ENCODE measurements around the gene PLEKHA6. TPM values are rescaled to one million over a fixed set of nuclear protein-coding genes. Genes with fewer than 3 reads are reported as not detected.

The PLEKHA6 gene
- total and polyA plus RNA-seq, 2 of the 8 experiments (the other 6 are each of a cell fraction or from before 2014, with no cell fraction given) = 4.8 to 20.2 TPM

- no peak overlapping the region for H3K23ac ChIP-seq (ENCODE audit: insufficient read length)
- no peak overlapping the region for H2BK15ac ChIP-seq (ENCODE audit: low read length)
- no peak overlapping the region for H2AFZ ChIP-seq (ENCODE audit: low read length)
- no peak overlapping the region for H3K56ac ChIP-seq (replicated peaks; ENCODE audit: insufficient read length, low read depth, low read length)
- no peaks in the 10 kb centered on the region for H3K36me3 ChIP-seq (ENCODE audit: control insufficient read depth in 2 of 4, insufficient read depth in 4 of 4, low read length in 3 of 4)
- no peak overlapping the region for H3K4ac ChIP-seq (replicated peaks; ENCODE audit: insufficient read length, low read depth, low read length)
- no peak overlapping the region for H4K5ac ChIP-seq (ENCODE audit: insufficient read length, low read depth, low read length)
- H3K4me3 ChIP-seq (ENCODE audit: extremely low read depth in 1 of 4, insufficient read depth in 2 of 4, low read depth in 3 of 4, low read length in 4 of 4) = no peak overlapping the region; a peak in 1 of 8 replicates
- H2BK120ac ChIP-seq (replicated peaks; ENCODE audit: low read depth, low read length) = no peak overlapping the region
- H2AK5ac ChIP-seq (ENCODE audit: low read depth, low read length) = no peak overlapping the region
- peak in 1 of 2 experiments; percentile 46 for DNase-seq (ENCODE audit: low read depth in 1 of 2, low spot score in 2 of 2)
- peak; percentile 60 for FAIRE-seq
- H3K79me2 ChIP-seq (ENCODE audit: control insufficient read depth in 1 of 2, insufficient read depth in 2 of 2, low read length in 2 of 2) = no peaks in the 10 kb centered on the region
- no peaks in the 10 kb centered on the region for H4K20me1 ChIP-seq (replicated peaks in 1 of 2; ENCODE audit: control insufficient read depth in 1 of 2, insufficient read depth in 2 of 2, low read length in 2 of 2)
- no peak overlapping the region for H3K18ac ChIP-seq (ENCODE audit: extremely low read depth, low read length)
- H2BK12ac ChIP-seq (ENCODE audit: low read depth, low read length) = no peak overlapping the region; the same call in 1 of the 2 replicates
- H2BK5ac ChIP-seq (ENCODE audit: low read depth, low read length) = peak overlapping the region; percentile 91; the same call in 1 of the 2 replicates
- H3K4me1 ChIP-seq (replicated peaks in 1 of 4; ENCODE audit: control insufficient read depth in 3 of 4, insufficient read depth in 4 of 4, low read length in 3 of 4) = peaks cover 7 to 32% (median 18%) of the 10 kb centered on the region in 4 experiments
- H3K79me1 ChIP-seq (ENCODE audit: low read depth, low read length) = no peaks in the 10 kb centered on the region
- H4K8ac ChIP-seq (ENCODE audit: extremely low read depth, insufficient read depth, low read length) = no peak overlapping the region
- no peak overlapping the region for H4K91ac ChIP-seq (replicated peaks; ENCODE audit: insufficient read length, low read length)
- no peaks in the 10 kb centered on the region; a peak in 1 of 7 replicates for H3K27me3 ChIP-seq (replicated peaks in 1 of 4; ENCODE audit: control insufficient read depth in 3 of 4, extremely low read depth in 1 of 4, insufficient read depth in 3 of 4, low read length in 3 of 4)
- ChIA-PET CTCF (ENCODE audit: partially characterized antibody) (interaction anchor here (0.8 to 13.2 kb wide), 14 partner anchors 10 to 433 kb away, joined by 3 to 168 read pairs (median 5); partner anchors contain the start of genes GOLT1A and PLEKHA6), POLR2A (ENCODE audit: partially characterized antibody) (interaction anchor here (0.8 kb wide), 2 partner anchors 8 to 93 kb away, joined by 3 read pairs; no protein-coding TSS in a partner anchor)
- H3K23me2 ChIP-seq (ENCODE audit: low read depth, low read length) = no peaks in the 10 kb centered on the region; the same call in 1 of the 2 replicates
- no peak overlapping the region; the same call in 1 of the 2 replicates for H3K27ac ChIP-seq (ENCODE audit: low read depth, low read length)
- no peak overlapping the region for H3K9ac ChIP-seq (replicated peaks in 1 of 4; ENCODE audit: extremely low read depth in 1 of 4, low read depth in 3 of 4, low read length in 3 of 4)
- 0 out of 4 replicates have a peak overlapping the region, but pooled peaks have one; percentile 1 to 13 for H3K4me2 ChIP-seq (ENCODE audit: insufficient read depth in 1 of 2, low read depth in 2 of 2, low read length in 2 of 2)
- WGBS, 2 experiments (ENCODE audit: extremely low coverage in 1 of 2, insufficient coverage in 1 of 2, insufficient read length in 1 of 2, insufficient replicate concordance in 2 of 2, low coverage in 1 of 2, low lambda C conversion rate in 2 of 2, missing lambda C conversion rate in 1 of 2) = 23% methylated on average over 4 of the region's 4 CpGs; no CpG with 5 or more reads in 1 of the 2 experiments
- no peak overlapping the region for H3K14ac ChIP-seq (ENCODE audit: insufficient read length)
- no peaks in the 10 kb centered on the region for H3K9me3 ChIP-seq (ENCODE audit: insufficient read depth in 2 of 2, low read depth in 1 of 2, low read length in 1 of 2)
- H2BK20ac ChIP-seq (ENCODE audit: low read length) = no peak overlapping the region
- TF ChIP-seq EGR1 (IDR thresholded peaks at IDR 0.05; ENCODE audit: borderline replicate concordance, low read depth, low read length) (no peak), EP300 (IDR thresholded peaks at IDR 0.05; ENCODE audit: borderline replicate concordance in 1 of 2, low read depth in 2 of 2, low read length in 2 of 2) (peak in 1 of 2 experiments; percentile 53; a peak in 1 of 3 replicates), RNF2 (IDR thresholded peaks at IDR 0.05; ENCODE audit: borderline replicate concordance, low read depth, low read length, missing control alignments, poor library complexity, severe bottlenecking) (no peak), TAF1 (IDR thresholded peaks at IDR 0.05; ENCODE audit: low read depth, low read length) (no peak), POLR2AphosphoS5 (IDR thresholded peaks at IDR 0.05; ENCODE audit: low read depth, low read length) (no peak), HDAC6 (IDR thresholded peaks at IDR 0.05; ENCODE audit: low read depth, low read length) (no peak), BCL11A (IDR thresholded peaks at IDR 0.05; ENCODE audit: low read depth in 2 of 2, low read length in 2 of 2) (no peak), MAFK (IDR thresholded peaks at IDR 0.05; ENCODE audit: low read depth, low read length) (no peak), TEAD4 (IDR thresholded peaks at IDR 0.05; ENCODE audit: low read depth, low read length) (peak; percentile 90), ZNF274 (IDR thresholded peaks at IDR 0.05; ENCODE audit: borderline replicate concordance, extremely low read depth, low read length) (no peak), BRCA1 (IDR thresholded peaks at IDR 0.05; ENCODE audit: low read depth, low read length) (no peak), EZH2 (IDR thresholded peaks at IDR 0.05; ENCODE audit: low read depth, low read length, severe bottlenecking) (no peak), RXRA (IDR thresholded peaks at IDR 0.05; ENCODE audit: insufficient read depth, low read depth, low read length) (no peak), SP2 (IDR thresholded peaks at IDR 0.05; ENCODE audit: low read length) (no peak)
These were observed 55.7 kb downstream of the PLEKHA6 start for GRCh38 chr1:204304067-204304466.
